Stomach (tissue), 4 donors: ENCODE data around the gene MYCBPAP.

Source experiments
- POLR2A ChIP-seq, 4 donors: fragments of 450-650 bp; IDR thresholded peaks; one replicate each; pipeline ENCODE4 v1.6.1; 2016; ENCODE audit warnings: antibody characterized with exemption in 4 of 4, control low read depth in 2 of 4, mild to moderate bottlenecking in 1 of 4, moderate library complexity in 1 of 4
- POLR2AphosphoS5 ChIP-seq, 3 donors: sonication (generic); formaldehyde crosslinking; IDR thresholded peaks; one replicate each; pipeline ENCODE4 v1.6.1; 2016; ENCODE audit warnings: antibody characterized with exemption in 3 of 3
- TF ChIP-seq, protein P1 (sequence below), 7 experiments: fragments of 450-650 bp in 4 of 7; fragments of 200-600 bp in 3 of 7; sonication (generic) in 3 of 7; IDR thresholded peaks; one replicate each; pipeline ENCODE4 v1.5.1; 2016 to 2019; ENCODE audit warnings: antibody characterized with exemption in 7 of 7, control low read depth in 2 of 7, mild to moderate bottlenecking in 1 of 7

- TF ChIP-seq POLR2A (IDR thresholded peaks at IDR 0.05) (no peak), POLR2AphosphoS5 (IDR thresholded peaks at IDR 0.05) (no peak)
- TF ChIP-seq, protein P1, sequence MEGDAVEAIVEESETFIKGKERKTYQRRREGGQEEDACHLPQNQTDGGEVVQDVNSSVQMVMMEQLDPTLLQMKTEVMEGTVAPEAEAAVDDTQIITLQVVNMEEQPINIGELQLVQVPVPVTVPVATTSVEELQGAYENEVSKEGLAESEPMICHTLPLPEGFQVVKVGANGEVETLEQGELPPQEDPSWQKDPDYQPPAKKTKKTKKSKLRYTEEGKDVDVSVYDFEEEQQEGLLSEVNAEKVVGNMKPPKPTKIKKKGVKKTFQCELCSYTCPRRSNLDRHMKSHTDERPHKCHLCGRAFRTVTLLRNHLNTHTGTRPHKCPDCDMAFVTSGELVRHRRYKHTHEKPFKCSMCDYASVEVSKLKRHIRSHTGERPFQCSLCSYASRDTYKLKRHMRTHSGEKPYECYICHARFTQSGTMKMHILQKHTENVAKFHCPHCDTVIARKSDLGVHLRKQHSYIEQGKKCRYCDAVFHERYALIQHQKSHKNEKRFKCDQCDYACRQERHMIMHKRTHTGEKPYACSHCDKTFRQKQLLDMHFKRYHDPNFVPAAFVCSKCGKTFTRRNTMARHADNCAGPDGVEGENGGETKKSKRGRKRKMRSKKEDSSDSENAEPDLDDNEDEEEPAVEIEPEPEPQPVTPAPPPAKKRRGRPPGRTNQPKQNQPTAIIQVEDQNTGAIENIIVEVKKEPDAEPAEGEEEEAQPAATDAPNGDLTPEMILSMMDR (IDR thresholded peaks at IDR 0.05): no peak
Observed at GRCh38 chr17:50514388-50514787, 6.1 kb downstream of the MYCBPAP start.
